Activated CD4-positive, alpha-beta T cell treated with anti-CD3 and anti-CD28 coated beads for 4 hours (primary cell): Measurements from ENCODE around the gene PRAME.

Experiments
- DNase-seq, 2 donors: peaks; one replicate each; pipeline ENCODE4 v3.0.0-alpha.2; 2020

PRAME gene

DNA sequence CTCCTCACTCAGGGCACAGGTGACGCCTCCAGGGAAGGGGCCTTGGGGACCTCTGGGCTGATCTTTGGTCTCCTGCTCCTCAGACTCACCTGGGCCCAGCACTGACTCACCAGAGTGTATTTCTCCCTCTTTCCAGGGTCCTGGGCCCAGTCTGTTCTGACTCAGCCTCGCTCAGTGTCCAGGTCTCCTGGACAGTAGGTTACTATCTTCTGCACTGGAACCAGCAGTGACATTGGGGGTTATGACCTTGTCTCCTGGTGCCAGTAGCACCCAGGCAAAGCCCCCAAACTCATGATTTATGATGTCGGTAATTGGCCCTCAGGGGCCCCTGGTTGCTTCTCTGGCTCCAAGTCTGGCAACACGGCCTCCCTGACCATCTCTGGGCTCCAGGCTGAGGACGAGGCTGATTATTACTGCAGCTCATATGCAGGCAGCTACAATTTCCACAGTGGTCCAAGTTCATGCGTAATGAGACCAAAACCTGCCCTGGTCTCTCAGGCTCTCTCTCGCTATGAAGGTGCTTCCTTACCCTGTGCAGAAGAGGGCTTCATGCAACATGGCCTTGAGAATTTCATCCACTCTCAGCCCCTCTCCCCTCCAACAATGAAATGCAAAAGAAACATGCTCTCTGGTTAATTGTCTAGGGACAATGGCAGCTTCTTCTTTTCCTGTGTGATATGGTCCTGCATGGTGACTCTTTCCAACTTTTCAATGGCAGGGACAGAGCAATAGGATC, 21.0 kb upstream of the PRAME start:
- DNase-seq = no peak

DNA sequence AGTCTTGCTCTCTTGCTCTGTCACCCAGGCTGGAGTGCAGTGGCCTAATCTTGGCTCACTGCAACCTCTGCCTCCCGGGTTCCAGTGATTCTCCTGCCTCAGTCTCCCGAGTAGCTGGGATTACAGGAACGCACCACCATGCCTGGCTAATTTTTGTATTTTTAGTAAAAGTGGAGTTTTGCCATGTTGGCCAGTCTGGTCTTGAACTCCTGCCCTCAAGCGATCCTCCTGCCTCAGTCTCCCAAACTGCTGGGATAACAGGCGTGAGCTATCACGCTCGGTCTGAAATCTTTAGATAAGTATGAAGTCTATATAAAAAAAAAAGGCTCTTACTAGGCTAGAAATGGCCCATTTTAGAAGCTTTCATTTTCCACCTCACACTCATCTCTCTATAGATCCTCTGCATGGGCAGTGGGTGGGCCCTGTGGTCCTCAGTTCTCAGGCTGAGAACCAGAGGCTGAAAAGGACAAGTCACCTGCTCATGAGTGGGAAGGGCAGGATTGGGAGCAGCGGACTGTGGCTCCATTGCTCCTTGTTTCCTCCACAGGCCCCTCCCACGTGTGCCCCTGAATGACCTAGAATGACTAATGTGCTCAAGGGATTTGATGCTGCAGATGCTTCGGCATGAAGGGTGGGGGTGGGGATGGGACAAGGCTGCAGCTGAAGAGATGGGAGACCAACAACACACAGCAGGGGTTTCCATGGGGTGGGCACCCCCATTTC, 19.8 kb upstream of the PRAME start:
- DNase-seq = no peak

DNA sequence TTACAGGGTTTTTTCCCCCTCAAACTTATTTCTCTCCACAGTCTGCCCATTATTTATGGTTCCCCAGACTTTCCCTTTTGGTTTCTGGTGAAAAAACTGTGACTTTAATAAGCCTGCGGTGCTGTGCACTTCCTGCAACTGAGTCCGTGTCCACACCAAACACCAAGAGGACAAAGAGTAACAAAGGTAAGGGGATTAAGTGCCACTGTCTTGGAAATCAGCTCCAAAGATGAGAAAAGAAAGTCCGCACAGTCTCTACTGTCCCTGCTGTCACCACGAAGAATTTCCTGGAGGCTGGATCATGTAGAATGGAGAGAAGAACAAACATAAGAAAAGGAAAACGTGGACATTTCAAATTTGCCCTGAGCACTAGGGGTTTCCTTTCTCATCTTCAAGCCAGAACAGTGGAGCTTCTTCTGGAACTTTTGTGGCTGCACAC, 17.9 kb upstream of the PRAME start:
- no peak for DNase-seq

DNA sequence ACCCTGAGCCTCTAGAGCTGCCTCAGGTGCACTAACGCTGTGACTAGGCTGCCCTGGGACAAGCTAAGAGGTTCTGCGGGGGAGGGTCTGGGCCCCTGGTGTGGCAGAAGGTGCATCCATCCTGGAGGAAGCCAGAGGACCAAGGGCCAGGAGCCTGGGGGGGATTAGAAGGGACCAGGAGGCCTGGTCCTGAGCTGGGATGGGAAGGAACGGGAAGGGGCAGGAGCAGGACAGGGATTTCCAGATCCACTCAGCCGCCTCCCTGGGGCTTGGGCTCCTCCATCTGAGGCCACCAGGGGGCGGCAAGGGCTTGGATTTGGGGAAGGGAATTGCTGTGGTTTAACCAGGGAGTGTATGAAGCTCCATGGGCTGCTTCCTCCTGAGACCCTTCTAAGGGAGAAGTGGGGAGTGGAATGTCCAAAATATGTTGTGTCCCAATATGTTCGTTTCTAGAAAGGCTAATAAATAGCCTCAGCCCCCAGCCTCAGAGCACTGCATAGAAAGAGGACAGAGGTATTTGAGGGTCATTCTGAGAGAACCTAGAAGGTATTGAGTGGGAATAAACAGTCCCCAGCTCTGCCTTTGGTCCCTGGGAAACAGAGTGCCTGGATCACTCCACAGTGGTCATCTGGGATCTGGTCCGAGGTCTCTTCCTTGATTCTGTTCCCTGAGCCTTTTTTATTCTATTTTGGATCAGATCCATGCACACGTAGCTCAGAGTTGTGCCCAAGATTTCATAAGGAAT, 17.4 kb upstream of the PRAME start:
- DNase-seq = no peak

DNA sequence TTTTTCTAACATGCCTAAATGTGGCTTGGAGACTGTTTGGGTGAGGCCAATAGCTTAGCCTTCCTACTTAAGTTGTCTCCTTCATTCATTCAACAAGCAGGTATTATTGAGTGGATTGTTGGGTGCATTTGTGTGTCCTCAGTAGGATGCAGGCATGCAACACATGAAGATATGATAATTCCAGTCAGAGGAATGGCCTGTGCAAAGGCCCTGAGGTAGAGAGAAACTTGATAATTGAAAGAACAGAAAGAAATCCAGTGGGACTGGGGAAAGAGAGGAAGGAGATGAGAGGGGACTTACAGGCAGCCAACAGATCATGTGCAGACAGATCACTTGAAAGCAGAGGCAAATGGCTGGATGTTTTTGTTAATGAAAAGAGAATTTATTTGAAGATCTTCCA, 15.3 kb upstream of the PRAME start:
- no peak for DNase-seq

DNA sequence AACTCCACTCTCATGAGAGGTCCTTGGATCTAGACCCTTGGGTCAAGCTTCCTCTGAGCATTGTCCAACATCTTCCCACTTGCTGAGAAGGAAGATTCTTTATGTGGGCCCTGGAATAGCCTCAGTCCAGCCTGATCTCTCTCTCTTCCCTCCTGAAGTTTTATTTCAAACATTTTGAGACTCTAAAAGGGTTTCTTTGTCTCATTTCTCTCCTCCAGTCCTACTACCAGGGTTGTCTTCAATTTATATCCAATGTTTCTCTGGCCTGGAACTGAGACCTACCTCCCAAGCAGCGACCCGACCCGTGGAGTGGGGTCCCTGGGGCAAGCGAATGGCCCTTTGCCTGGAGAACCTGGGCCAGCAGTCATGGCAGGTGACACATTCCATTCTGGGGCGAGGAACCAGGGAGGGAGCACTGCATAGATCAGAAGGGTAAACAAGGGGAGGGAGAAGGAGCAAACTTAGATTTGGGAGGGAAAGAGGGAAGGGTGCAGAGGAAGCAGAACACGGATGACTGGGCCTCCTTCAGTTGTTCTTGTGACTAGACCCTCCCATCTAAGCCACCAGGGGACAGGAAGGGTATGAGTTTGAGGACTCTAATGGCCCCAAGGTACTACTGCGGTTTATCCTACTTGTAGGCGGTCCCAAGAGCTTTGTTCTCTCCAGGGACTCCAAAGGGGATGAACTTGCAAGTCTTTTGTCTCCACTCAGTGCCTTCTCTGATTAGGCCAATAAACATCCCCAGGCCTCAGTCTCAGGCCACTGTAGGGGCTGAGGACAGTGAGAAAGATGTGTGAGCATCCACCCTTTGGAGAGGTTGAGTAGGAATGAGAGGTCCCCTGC, 14.2 kb upstream of the PRAME start:
- DNase-seq = no peak

DNA sequence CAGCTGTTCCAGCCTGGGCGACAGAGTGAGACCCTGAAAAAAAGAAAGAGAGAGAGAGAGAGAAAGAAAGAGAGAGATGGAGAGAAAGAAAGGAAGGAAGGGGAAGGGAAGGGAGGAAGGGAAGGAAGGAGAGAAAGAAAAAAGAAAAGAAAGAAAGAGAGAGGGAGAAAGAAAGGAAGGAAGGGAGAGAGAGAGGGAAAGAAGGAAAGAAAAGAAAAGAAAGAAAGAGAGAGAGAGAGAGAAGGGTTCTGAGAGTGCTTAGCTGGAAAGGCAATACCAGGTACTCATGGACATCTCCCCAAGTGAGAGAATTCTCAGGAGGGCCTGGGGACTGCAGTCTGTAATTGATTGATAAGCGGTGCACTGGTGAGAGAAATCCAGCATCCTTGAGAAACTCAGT, 12.8 kb upstream of the PRAME start:
- DNase-seq = no peak

DNA sequence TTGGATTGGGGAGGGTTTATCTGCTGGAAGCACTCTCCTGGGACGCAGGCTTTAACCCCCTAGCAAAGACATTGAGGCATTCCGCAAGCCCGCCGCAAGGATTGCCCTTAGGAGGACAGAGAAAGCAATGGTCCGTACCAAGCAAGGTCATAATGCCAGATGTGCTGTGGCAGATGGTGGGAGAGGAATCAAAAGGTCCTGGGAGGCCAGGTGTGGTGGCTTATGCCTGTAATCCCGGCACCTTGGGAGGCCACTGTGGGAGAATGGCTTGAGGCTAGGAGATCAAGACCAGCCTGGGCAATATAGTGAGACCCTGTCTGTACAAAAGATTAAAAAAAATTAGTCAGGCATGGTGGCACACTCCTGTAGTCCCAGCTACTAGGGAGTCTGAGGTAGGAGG, 12.4 kb upstream of the PRAME start:
- DNase-seq = no peak

DNA sequence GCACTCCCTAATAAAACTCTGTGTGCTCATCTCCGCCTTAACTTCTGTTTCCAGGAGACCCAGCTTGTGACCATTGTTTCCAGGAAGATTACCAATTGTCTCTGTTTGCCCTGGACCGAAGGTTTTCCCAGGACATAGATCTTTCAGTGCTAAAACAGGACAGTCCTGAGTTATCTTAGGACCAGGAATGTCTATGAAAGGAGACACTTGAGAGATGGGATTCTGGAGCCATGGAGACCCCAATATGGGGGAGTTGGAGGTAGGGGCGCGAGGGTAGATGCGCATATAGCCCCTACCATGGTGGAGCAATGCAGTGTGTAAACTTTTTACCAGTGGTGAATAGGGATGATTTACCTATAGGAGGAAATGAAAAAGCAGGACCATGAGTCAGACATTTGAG, 10.2 kb upstream of the PRAME start:
- no peak for DNase-seq

DNA sequence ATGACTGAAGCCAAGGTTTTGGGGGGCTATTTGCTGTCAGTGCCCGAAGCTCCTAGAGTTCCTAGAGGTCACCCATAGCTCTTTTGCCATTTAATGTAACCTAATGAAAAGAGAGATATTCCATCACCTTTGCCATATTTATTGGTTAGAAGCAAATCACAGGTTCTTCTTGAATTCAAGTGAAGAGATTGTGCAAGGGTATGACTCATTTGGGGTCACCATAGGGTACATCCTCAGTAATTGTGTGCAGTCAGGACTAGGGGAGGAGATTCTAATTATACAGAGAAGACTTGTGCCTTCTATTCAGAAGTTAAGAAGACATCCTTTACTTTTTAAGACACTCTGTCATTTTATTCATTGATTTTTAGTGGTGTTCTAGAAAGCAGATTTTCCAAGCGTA, 6.9 kb upstream of the PRAME start:
- DNase-seq = no peak

DNA sequence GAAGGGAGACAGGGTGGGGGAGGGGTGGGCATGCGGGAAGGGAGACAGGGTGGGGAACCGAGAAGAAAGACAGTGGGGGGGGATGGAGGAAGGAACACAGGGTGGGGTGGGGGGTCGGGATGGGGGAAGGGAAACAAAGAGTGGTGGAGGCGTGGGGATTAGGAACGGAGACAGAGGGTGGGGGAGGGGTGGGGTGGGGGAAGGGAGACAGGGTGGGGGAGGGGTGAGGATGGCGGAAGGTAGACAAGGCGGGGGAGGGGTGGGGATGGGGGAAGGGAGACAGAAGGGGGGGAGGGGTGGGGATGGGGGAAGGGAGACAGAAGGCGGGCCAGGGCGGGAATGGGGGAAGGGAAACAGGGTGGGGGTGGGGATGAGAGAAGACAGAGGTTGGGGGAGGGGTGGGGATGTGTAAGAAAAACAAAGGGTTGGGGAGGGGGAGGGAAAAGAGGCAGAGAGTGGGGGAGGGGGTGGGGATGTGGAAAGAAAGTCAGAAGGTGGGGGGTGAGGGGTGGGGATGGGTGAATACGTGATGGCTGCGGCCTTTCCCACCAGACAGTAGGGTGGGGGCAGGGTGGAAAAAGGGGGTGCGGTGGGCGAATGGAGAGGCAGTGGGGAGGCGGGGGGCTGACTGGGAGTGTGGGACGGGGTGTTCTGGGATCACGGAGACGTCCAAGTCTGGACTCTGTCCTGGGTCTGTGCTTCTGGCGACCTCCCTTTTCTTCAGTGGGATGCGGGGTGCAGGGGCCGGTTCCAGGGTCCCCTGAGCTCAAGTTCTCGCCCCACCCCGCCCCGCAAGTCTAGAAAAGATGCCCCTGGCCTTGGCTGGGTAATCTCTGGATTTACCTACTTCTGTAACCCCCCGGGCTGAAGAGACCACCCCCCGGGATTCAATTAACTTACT, 744 bp downstream of the PRAME start:
- DNase-seq = no peak

DNA sequence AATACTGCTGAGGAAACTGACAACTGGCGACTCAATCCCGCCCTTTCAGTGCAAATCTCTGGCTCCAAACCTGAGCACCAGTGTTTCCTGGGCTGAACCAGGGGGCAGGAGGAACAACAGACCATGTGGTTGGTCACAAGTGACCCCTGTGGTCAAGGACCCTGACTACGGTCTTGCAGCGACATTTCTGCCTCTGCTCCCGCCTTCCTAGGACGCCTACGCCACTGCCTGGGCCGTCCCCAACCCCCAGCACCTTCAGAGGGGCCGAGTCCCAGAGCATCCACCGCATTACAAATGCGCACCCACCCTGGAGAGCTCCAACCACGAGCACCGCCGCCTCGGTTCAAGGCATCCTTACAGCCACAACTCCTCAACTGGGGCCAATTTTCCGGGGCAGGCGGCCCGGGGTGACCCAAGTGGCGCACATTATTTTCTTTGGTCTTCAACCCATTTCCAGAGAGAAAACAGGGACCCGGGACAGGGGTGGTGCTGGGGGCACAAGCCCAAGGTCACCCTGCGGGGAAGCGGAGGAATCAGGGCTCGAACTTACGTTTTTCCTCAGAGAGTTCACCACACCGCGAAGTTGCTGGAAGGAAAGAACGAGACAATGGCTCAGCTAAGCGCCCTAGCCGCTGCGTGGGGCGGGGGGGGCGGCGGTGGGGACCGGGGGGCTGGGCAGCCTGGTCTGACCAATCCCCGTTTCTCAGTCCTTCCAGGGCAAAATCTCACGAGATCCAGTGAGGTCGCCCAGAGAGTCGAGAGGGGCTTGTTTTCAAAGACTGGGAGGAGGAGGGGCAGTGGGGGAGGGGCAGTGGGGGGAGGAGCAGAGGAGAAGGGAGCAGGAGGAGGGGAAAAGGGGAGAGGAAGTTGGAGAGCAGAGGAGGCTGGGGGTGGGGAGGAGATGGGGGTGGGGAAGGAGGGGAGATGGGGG, 1.8 kb downstream of the PRAME start:
- no peak for DNase-seq

DNA sequence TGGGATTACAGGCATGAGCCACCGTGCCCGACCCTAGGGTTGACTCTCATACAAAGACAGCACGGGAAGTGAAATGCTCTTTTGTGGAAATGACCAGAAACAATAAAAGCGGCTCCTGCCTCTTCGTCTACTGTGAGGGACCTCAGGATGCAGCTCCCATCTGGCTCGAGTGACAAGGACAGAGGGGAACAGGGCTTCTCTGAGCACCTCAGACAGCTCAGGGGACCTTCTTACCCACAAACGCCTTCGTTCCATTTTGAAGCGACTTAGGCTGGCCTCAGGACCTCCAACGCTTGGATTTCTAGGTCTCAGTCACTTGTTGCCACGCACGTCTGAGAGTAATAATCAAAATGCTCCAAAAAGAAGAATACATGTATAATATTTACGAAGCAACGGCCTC, 2.5 kb downstream of the PRAME start:
- no peak for DNase-seq

DNA sequence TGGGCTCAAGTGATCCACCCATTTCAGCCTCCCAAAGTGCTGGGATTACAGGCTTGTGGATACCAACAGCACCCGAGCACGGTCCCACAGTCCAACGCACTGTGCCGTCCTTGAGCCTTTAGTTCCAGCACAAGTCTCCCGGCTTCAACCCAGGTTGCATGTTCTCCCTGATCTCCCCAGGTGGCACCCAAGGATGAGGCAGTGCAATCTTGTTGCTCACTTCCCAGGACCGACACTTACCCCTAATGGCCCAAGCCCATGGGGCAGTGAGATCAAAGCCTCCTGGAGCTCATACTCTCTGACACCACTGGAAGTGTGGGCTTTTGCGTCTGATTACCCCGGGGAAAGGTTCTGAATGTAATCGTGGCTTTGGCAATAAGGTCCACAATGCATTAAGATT, 3.5 kb downstream of the PRAME start:
- no peak for DNase-seq

DNA sequence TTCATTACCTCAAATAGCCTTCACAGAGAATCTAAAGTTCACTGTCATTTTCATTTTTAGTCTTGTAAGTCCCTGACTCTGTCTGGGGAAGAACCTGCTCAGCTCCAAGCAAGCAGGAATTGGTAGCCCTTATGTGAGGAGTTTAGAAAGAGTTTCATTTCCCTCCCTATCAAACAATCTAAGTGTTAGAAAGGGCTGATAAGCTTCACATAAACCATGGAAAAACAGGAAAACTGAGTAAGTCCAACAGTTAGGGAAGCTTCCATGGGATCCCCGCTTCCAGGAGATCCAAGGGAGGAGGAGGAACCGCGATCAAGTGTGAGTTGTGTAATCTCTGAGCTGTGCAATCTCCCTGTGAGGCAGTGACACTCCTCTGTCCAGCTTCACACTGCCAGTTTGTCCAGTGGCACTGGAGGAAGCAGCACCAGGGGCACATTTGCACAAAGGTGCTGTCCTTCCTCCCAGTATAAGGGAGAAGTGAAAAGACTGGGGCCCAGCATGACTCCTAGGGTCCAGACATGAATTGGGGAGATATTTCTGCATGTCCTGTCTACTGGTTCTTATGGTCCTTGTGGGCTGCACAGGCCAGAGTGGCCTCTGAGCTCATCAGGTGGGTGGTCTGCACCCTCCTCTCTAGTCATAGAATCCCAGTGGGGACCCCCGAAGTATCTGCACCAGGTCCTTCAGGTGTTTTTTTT, 4.3 kb downstream of the PRAME start:
- DNase-seq = no peak

DNA sequence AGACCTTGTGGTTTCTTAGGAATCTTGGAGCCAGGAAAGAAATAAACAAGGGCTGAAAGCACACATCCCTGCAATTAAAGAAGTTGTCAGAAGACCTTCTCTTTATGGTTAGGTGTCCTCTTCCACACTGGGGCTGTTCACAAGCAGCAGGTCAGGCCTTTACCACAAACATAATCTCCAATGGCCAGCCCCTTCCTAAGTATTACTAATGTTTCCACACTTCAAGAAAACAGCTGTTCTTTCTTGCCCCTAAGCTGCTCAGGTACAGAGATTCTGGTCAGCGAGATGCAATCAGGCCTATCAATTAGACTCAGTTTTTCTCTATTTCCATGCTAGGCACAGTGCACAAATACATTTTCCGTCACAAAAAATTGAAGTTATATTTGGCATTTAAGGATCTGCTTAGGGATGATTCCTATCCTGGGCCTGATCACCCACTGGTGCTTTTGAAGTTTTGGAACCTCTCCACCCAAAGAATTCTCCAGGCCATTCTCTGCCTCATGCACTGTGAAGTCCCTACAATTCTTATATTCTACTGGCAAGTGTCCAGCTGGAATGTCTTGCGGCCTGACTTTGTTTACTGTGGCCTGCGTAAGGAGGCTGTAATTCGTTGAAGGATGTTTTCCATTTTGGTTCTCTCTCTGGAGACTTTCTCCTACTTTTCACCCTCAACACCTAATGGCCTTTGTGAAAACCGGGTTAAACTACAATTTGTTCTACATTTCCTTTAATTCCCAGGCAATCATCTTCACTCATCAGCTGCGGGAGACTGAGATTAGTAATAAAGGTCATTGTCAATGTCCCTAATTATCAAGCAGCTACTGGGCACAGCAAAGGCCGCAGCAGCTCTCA, 5.1 kb downstream of the PRAME start:
- no peak for DNase-seq

DNA sequence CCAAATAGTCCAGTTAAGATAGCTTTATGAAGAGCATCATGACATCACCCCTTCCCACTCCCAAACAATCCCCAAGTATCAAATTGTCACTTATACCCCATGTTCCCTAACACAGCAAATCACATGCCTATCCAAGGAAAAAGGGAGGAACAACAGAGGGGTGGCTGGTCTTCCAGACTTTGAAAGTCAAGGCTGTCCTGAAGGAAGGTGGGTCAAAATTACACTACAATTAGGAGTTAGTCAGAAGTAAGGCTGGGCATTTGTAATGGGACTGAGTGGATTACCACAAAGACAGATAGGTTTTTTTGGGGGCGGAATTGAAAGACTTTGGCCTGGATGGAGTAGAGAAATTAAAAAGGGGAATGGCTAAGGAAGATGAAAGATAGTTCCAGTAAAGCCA, 5.9 kb downstream of the PRAME start:
- no peak for DNase-seq

DNA sequence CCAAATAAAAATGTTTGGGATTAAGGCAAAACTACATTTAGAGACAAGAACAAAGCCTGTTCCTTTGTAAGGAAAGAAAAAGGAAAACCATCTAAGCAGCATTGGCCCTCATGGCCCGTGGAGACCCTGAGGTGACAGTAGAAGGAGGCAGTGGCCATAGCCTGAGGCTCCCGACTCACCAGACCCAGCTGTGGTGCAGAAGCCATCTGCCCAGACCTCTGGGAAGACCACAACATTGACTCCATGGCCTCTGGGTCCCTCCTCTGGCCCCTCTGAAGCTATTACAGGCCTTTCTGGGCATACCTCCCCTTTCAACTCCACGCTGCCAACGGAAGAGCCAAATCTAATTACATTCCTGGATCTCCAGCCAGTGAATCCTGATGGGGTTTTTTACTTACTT, 6.4 kb downstream of the PRAME start:
- no peak for DNase-seq

DNA sequence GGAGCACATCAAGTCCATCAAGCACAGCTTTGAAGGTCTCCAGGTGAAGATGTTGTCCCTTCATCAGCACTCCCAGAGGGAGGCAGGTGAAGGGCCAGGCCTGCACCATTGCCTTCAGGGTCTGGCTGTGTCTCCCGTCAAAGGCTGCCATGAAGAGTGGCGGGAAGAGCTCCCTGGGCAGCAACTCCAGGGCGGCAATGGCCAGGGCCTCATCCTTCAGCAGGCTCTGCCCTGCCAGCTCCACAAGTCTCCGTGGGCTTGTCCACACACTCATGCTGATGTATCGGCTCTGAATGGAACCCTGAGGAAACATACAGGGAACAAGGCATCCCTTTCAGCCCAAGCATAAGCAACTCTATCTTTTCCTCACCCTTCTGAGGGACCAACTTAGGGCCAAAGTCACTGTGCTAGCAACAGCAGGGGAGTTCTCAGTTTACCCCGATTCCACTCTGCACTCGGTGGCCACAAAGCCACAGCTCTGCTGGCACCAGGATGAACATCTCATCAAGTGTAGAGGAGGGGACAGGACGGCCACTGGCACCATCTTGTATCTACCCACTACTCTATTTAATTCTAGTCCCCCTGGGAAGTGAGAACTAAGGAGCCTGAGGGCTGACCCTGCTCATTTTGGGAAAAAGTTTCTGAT, 8.2 kb downstream of the PRAME start:
- DNase-seq = no peak
